ENCODE data around the gene NTRK3. TPM values are rescaled to one million over a fixed set of nuclear protein-coding genes. Genes with fewer than 3 reads are reported as not detected.

NTRK3 gene
- total RNA-seq, 1 experiment from 2014 or later, result not detected

- Mint-ChIP-seq H3K4me3 (ENCODE audit: unreplicated experiment) (no peak overlapping the region), H3K27ac (ENCODE audit: unreplicated experiment) (no peak overlapping the region), H3K9me3 (ENCODE audit: unreplicated experiment) (no peaks in the 10 kb centered on the region), H3K4me1 (ENCODE audit: low read depth, unreplicated experiment) (no peaks in the 10 kb centered on the region), H3K36me3 (ENCODE audit: insufficient read depth, unreplicated experiment) (no peaks in the 10 kb centered on the region), H3K27me3 (ENCODE audit: insufficient read depth, unreplicated experiment) (no peaks in the 10 kb centered on the region)
- no peak for DNase-seq
- no peak overlapping the region for H3K4me3 ChIP-seq (ENCODE audit: low read depth, low read length)
- CTCF ChIA-PET, result no interaction called here
- no peaks in the 10 kb centered on the region for H3K36me3 ChIP-seq (ENCODE audit: control insufficient read depth, insufficient read depth, low read length)
- TF ChIP-seq CTCF (IDR thresholded peaks at IDR 0.05; ENCODE audit: insufficient read depth in 1 of 2, low read depth in 1 of 2, low read length in 1 of 2, severe bottlenecking in 1 of 2, unreplicated experiment in 1 of 2), result no peak
- intact Hi-C loops (cut with micrococcal nuclease; ENCODE audit: unreplicated experiment), result no loop called here
- POLR2A ChIA-PET, result no interaction called here
- H3K4me1 ChIP-seq, result no peaks in the 10 kb centered on the region
- H3K9me3 ChIP-seq, result no peaks in the 10 kb centered on the region
- no TSS peak for BruUV-seq (replicated peaks)
- H3K27me3 ChIP-seq (replicated peaks; ENCODE audit: control insufficient read depth, insufficient read depth, low read length), result no peaks in the 10 kb centered on the region
Measured at GRCh38 chr15:87860743-87861142, 395.8 kb downstream of the NTRK3 start.

- ChIA-PET CTCF (no interaction called here), POLR2A (no interaction called here)
- Mint-ChIP-seq H3K9me3 (ENCODE audit: unreplicated experiment) (no peaks in the 10 kb centered on the region), H3K27me3 (ENCODE audit: insufficient read depth, unreplicated experiment) (no peaks in the 10 kb centered on the region), H3K27ac (ENCODE audit: unreplicated experiment) (no peak overlapping the region), H3K4me1 (ENCODE audit: low read depth, unreplicated experiment) (no peaks in the 10 kb centered on the region), H3K4me3 (ENCODE audit: unreplicated experiment) (no peak overlapping the region), H3K36me3 (ENCODE audit: insufficient read depth, unreplicated experiment) (no peaks in the 10 kb centered on the region)
- Histone ChIP-seq H3K4me3 (ENCODE audit: low read depth, low read length) (no peak overlapping the region), H3K9me3 (no peaks in the 10 kb centered on the region), H3K27me3 (replicated peaks; ENCODE audit: control insufficient read depth, insufficient read depth, low read length) (no peaks in the 10 kb centered on the region), H3K36me3 (ENCODE audit: control insufficient read depth, insufficient read depth, low read length) (no peaks in the 10 kb centered on the region), H3K4me1 (no peaks in the 10 kb centered on the region)
- intact Hi-C loops (cut with micrococcal nuclease; ENCODE audit: unreplicated experiment), result no loop called here
- BruUV-seq (replicated peaks), result no TSS peak
- TF ChIP-seq CTCF (IDR thresholded peaks at IDR 0.05; ENCODE audit: insufficient read depth in 1 of 2, low read depth in 1 of 2, low read length in 1 of 2, severe bottlenecking in 1 of 2, unreplicated experiment in 1 of 2), result no peak
- no peak for DNase-seq
Measured at GRCh38 chr15:87858651-87859050, 397.9 kb downstream of the NTRK3 start.

- no peaks in the 10 kb centered on the region for H3K4me1 Mint-ChIP-seq (ENCODE audit: low read depth, unreplicated experiment)
- peaks cover 3% of the 10 kb centered on the region for H3K27me3 Mint-ChIP-seq (ENCODE audit: insufficient read depth, unreplicated experiment)
- intact Hi-C loops (cut with micrococcal nuclease; ENCODE audit: unreplicated experiment), result no loop called here
- H3K36me3 ChIP-seq (ENCODE audit: control insufficient read depth, insufficient read depth, low read length), result no peaks in the 10 kb centered on the region
- no peak overlapping the region for H3K4me3 ChIP-seq (ENCODE audit: low read depth, low read length)
- CTCF ChIA-PET, result no interaction called here
- no peak for DNase-seq
- BruUV-seq (replicated peaks), result no TSS peak
- H3K4me1 ChIP-seq, result no peaks in the 10 kb centered on the region
- no peaks in the 10 kb centered on the region for H3K9me3 ChIP-seq
- H3K9me3 Mint-ChIP-seq (ENCODE audit: unreplicated experiment), result no peaks in the 10 kb centered on the region
- no peak overlapping the region for H3K4me3 Mint-ChIP-seq (ENCODE audit: unreplicated experiment)
- TF ChIP-seq CTCF (IDR thresholded peaks at IDR 0.05; ENCODE audit: insufficient read depth in 1 of 2, low read depth in 1 of 2, low read length in 1 of 2, severe bottlenecking in 1 of 2, unreplicated experiment in 1 of 2), result no peak
- no peaks in the 10 kb centered on the region; the same call in 1 of the 2 replicates for H3K27me3 ChIP-seq (replicated peaks; ENCODE audit: control insufficient read depth, insufficient read depth, low read length)
- POLR2A ChIA-PET, result no interaction called here
- no peak overlapping the region for H3K27ac Mint-ChIP-seq (ENCODE audit: unreplicated experiment)
- no peaks in the 10 kb centered on the region for H3K36me3 Mint-ChIP-seq (ENCODE audit: insufficient read depth, unreplicated experiment)
Measured at GRCh38 chr15:87851497-87851896, 405.0 kb downstream of the NTRK3 start.

All from Caco-2 (cell line).